H9 (cell line): ENCODE measurements around the gene ZNF606. TPM values are rescaled to one million over a fixed set of nuclear protein-coding genes. Genes with fewer than 3 reads are reported as not detected.
A peak's percentile ranks its signal among the peaks of the same experiment; 100 is the strongest.

ENCODE experiments used
- DNase-seq: peaks from one replicate; pipeline ENCODE4 v3.0.0-alpha.2; 2017
- H2AFZ ChIP-seq: one replicate; pipeline ENCODE4 v1.6.1; 2013; ENCODE audit warnings: mild to moderate bottlenecking, low read length, control low read depth, moderate library complexity
- H2AK5ac ChIP-seq: 2 replicates; pipeline ENCODE4 v1.6.1; 2013; ENCODE audit warnings: low read length, control low read depth, mixed read lengths; ENCODE audit not compliant: insufficient read length
- H2BK120ac ChIP-seq: one replicate; pipeline ENCODE4 v1.6.1; 2013; ENCODE audit warnings: low read depth, mild to moderate bottlenecking, low read length, control low read depth, inconsistent platforms; ENCODE audit not compliant: poor library complexity, severe bottlenecking
- H2BK12ac ChIP-seq: 2 replicates; pipeline ENCODE4 v1.6.1; 2013; ENCODE audit warnings: low read length, control low read depth, mixed read lengths, low read depth; ENCODE audit not compliant: insufficient read length
- H2BK15ac ChIP-seq: 2 replicates; pipeline ENCODE4 v1.6.1; 2013; ENCODE audit warnings: low read depth, low read length, control low read depth
- H2BK20ac ChIP-seq: one replicate; pipeline ENCODE4 v1.6.1; 2013; ENCODE audit warnings: low read depth, mild to moderate bottlenecking, low read length, control low read depth, inconsistent platforms; ENCODE audit not compliant: poor library complexity, severe bottlenecking
- H2BK5ac ChIP-seq: 2 replicates; pipeline ENCODE4 v1.6.1; 2013; ENCODE audit warnings: low read length, control low read depth, mixed read lengths; ENCODE audit not compliant: insufficient read length
- H3K14ac ChIP-seq: 2 replicates; pipeline ENCODE4 v1.6.1; 2013; ENCODE audit warnings: low read length, control low read depth; ENCODE audit not compliant: insufficient read depth
- H3K18ac ChIP-seq: 2 replicates; pipeline ENCODE4 v1.6.1; 2013; ENCODE audit warnings: low read depth, mild to moderate bottlenecking, mixed read lengths, low read length, control low read depth; ENCODE audit not compliant: insufficient read length
- H3K23ac ChIP-seq: 2 replicates; pipeline ENCODE4 v1.6.1; 2013; ENCODE audit warnings: low read length, control low read depth, mixed read lengths, low read depth; ENCODE audit not compliant: insufficient read length
- H3K23me2 ChIP-seq: 2 replicates; pipeline ENCODE4 v1.6.1; 2013; ENCODE audit warnings: low read depth, mild to moderate bottlenecking, mixed read lengths, low read length, control low read depth; ENCODE audit not compliant: insufficient read length, poor library complexity, severe bottlenecking
- H3K27ac ChIP-seq: 2 replicates; pipeline ENCODE4 v1.5.1; 2013; ENCODE audit warnings: low read length, control low read depth, mixed read lengths, low read depth; ENCODE audit not compliant: insufficient read length
- H3K27me3 ChIP-seq: 2 replicates; pipeline ENCODE4 v1.6.1; 2013; ENCODE audit warnings: low read length, control low read depth, inconsistent platforms; ENCODE audit not compliant: insufficient read depth
- H3K4ac ChIP-seq: 2 replicates; pipeline ENCODE4 v1.6.1; 2013; ENCODE audit warnings: low read depth, mild to moderate bottlenecking, control low read depth, inconsistent platforms, low read length, moderate library complexity
- H3K4me1 ChIP-seq: 2 replicates; pipeline ENCODE4 v1.6.1; 2013; ENCODE audit warnings: low read length, control low read depth, inconsistent platforms; ENCODE audit not compliant: insufficient read depth
- H3K4me2 ChIP-seq: 2 replicates; pipeline ENCODE4 v1.6.1; 2013; ENCODE audit warnings: low read length, control low read depth, mixed read lengths; ENCODE audit not compliant: insufficient read length, insufficient read depth
- H3K56ac ChIP-seq: 2 replicates; pipeline ENCODE4 v1.6.1; 2013; ENCODE audit warnings: low read depth, mild to moderate bottlenecking, mixed read lengths, low read length, control low read depth; ENCODE audit not compliant: insufficient read length
- H3K79me1 ChIP-seq: 2 replicates; pipeline ENCODE4 v1.6.1; 2013; ENCODE audit warnings: low read depth, mild to moderate bottlenecking, moderate library complexity, low read length, control low read depth, inconsistent platforms; ENCODE audit not compliant: insufficient read depth, poor library complexity, severe bottlenecking
- H3K79me2 ChIP-seq: 2 replicates; pipeline ENCODE4 v1.6.1; 2013; ENCODE audit warnings: low read length, control low read depth, inconsistent platforms; ENCODE audit not compliant: insufficient read depth
- H3K9ac ChIP-seq: 2 replicates; pipeline ENCODE4 v1.6.1; 2013; ENCODE audit warnings: low read length, control low read depth, mixed read lengths; ENCODE audit not compliant: insufficient read length; ENCODE audit errors: extremely low read depth
- H3K9me3 ChIP-seq: one replicate; pipeline ENCODE4 v1.6.1; 2013; ENCODE audit warnings: low read depth, low read length, inconsistent platforms; ENCODE audit not compliant: control insufficient read depth
- H3T11ph ChIP-seq: one replicate; pipeline ENCODE4 v1.6.1; 2013; ENCODE audit warnings: mild to moderate bottlenecking, low read length, control low read depth, inconsistent platforms
- H4K20me1 ChIP-seq: one replicate; pipeline ENCODE4 v1.6.1; 2013; ENCODE audit not compliant: control insufficient read depth, insufficient read length, insufficient read depth
- H4K5ac ChIP-seq: 2 replicates; pipeline ENCODE4 v1.6.1; 2013; ENCODE audit warnings: low read depth, mild to moderate bottlenecking, mixed read lengths, low read length, control low read depth; ENCODE audit not compliant: insufficient read length
- H4K8ac ChIP-seq: replicated peaks from 2 replicates; pipeline ENCODE4 v1.6.1; 2013; ENCODE audit warnings: low read length, control low read depth, mixed read lengths, low read depth; ENCODE audit not compliant: insufficient read length
- H4K91ac ChIP-seq: 2 replicates; pipeline ENCODE4 v1.6.1; 2013; ENCODE audit warnings: low read depth, mild to moderate bottlenecking, moderate library complexity, mixed read lengths, low read length, control low read depth; ENCODE audit not compliant: insufficient read length
- H3K27ac Mint-ChIP-seq, 3 experiments: 2 replicates in 2 of 3; 3 replicates in 1 of 3; pipeline ENCODE4 v1.8.0; 2020 to 2021; ENCODE audit warnings: mixed read lengths in 3 of 3, mild to moderate bottlenecking in 1 of 3, moderate library complexity in 1 of 3
- H3K27me3 Mint-ChIP-seq: 2 replicates; pipeline ENCODE4 v1.8.0; 2021; ENCODE audit warnings: low read depth, mild to moderate bottlenecking, moderate library complexity, mixed read lengths
- H3K36me3 Mint-ChIP-seq, 3 experiments: 2 replicates in 2 of 3; 3 replicates in 1 of 3; pipeline ENCODE4 v1.8.0; 2020 to 2021; ENCODE audit warnings: low read depth in 3 of 3, mixed read lengths in 3 of 3; ENCODE audit not compliant: insufficient read depth in 1 of 3
- H3K4me1 Mint-ChIP-seq, 2 experiments: 2 replicates each; pipeline ENCODE4 v1.8.0; 2020; ENCODE audit warnings: mixed read lengths in 2 of 2
- H3K4me3 Mint-ChIP-seq, 2 experiments: 2 replicates in 1 of 2; 3 replicates in 1 of 2; pipeline ENCODE4 v1.8.0; 2020 to 2021; ENCODE audit warnings: mild to moderate bottlenecking in 2 of 2, mixed read lengths in 2 of 2, moderate library complexity in 1 of 2
- H3K9me3 Mint-ChIP-seq, 2 experiments: 2 replicates in 1 of 2; 3 replicates in 1 of 2; pipeline ENCODE4 v1.8.0; 2020; ENCODE audit warnings: mild to moderate bottlenecking in 2 of 2, mixed read lengths in 2 of 2, moderate library complexity in 1 of 2
- WGBS: extraction: QIAGEN DNeasy Blood & Tissue Kit; methylation state at CpG from one replicate; pipeline ENCODE4 v1.1.7; 2013; ENCODE audit warnings: missing lambda C conversion rate, low lambda C conversion rate, mixed read lengths; ENCODE audit not compliant: insufficient read length; ENCODE audit errors: extremely low coverage; 5-methylcytosine and 5-hydroxymethylcytosine counted together
- total RNA-seq: library from RNA; stranded (reverse); gene quantifications from 2 replicates; pipeline ENCODE4 v1.2.1, GENCODE V29; 2021
- TF ChIP-seq, protein P1 (sequence below): fragments of 200-600 bp; sonication (generic); conservative IDR thresholded peaks from 3 replicates; pipeline ENCODE4 v1.8.0; 2021; ENCODE audit warnings: antibody characterized with exemption, mild to moderate bottlenecking

ZNF606 gene
- total RNA-seq, 1 experiment from 2014 or later = 13.4 TPM

DNA sequence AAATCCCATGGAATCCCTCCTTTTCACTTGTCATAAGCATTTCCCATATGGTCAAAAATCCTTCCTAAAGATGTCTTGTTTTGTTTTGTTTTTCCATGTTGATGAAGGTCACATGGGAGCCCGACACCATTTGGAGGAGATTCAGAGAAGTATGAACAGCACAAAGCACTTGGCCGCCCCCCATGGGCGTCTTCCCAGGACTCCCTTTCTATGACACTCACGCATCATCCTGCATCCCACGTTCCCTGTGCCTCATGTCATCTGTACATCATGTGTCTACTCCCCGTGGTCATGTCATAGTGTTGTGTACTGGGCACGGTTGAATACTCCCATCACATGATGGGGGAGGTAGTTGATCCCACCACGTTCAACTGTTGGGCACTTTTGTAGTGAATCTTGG lies 33.2 kb upstream of the ZNF606 start:
- Histone ChIP-seq H3K79me1 (no peaks in the 10 kb centered on the region), H4K5ac (no peak overlapping the region), H2BK120ac (no peak overlapping the region), H3K18ac (no peak overlapping the region), H3K56ac (no peak overlapping the region), H3K9ac (no peak overlapping the region), H4K8ac (no peak overlapping the region), H2AK5ac (no peak overlapping the region), H3K4me1 (no peaks in the 10 kb centered on the region), H3K4ac (no peak overlapping the region), H3K23me2 (no peaks in the 10 kb centered on the region), H4K20me1 (no peaks in the 10 kb centered on the region), H2BK15ac (no peak overlapping the region), H3K27ac (no peak overlapping the region), H3K4me2 (no peak overlapping the region), H3K23ac (no peak overlapping the region), H3K27me3 (no peaks in the 10 kb centered on the region), H2AFZ (no peak overlapping the region), H2BK12ac (no peak overlapping the region), H2BK5ac (no peak overlapping the region), H3T11ph (no peak overlapping the region), H3K9me3 (no peaks in the 10 kb centered on the region), H3K14ac (no peak overlapping the region), H2BK20ac (no peak overlapping the region), H3K79me2 (no peaks in the 10 kb centered on the region), H4K91ac (no peak overlapping the region)
- Mint-ChIP-seq H3K4me3 (peak overlapping the region in 1 of 2 experiments; percentile 47; a peak in 2 of 5 replicates), H3K9me3 (peaks cover 39 to 67% of the 10 kb centered on the region in 2 experiments), H3K27ac (no peak overlapping the region; a peak in 1 of 7 replicates), H3K36me3 (peaks cover 6 to 15% (median 10%) of the 10 kb centered on the region in 3 experiments; a peak in 6 of 7 replicates), H3K4me1 (peaks cover 8 to 19% of the 10 kb centered on the region in 2 experiments), H3K27me3 (peaks cover 23% of the 10 kb centered on the region)
- no peak for DNase-seq
- no CpG with 5 or more reads among the region's 8 CpGs for WGBS
- TF ChIP-seq, protein P1, sequence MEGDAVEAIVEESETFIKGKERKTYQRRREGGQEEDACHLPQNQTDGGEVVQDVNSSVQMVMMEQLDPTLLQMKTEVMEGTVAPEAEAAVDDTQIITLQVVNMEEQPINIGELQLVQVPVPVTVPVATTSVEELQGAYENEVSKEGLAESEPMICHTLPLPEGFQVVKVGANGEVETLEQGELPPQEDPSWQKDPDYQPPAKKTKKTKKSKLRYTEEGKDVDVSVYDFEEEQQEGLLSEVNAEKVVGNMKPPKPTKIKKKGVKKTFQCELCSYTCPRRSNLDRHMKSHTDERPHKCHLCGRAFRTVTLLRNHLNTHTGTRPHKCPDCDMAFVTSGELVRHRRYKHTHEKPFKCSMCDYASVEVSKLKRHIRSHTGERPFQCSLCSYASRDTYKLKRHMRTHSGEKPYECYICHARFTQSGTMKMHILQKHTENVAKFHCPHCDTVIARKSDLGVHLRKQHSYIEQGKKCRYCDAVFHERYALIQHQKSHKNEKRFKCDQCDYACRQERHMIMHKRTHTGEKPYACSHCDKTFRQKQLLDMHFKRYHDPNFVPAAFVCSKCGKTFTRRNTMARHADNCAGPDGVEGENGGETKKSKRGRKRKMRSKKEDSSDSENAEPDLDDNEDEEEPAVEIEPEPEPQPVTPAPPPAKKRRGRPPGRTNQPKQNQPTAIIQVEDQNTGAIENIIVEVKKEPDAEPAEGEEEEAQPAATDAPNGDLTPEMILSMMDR = no peak
